Motor neuron (in vitro differentiated cells): ENCODE measurements around the gene DAW1. TPM values are rescaled to one million over a fixed set of nuclear protein-coding genes. Genes with fewer than 3 reads are reported as not detected.

ENCODE experiments used
- ATAC-seq, 8 experiments: fragments of 200-7000 bp; cut with Tn5 transposase; replicated peaks in 6 of 8; 2 replicates each; pipeline ENCODE4 v1.8.0; 2021; ENCODE audit warnings: mild to moderate bottlenecking in 8 of 8, moderate library complexity in 8 of 8
- H3K27ac ChIP-seq, 2 donors: fragments of 250-450 bp; sonication (Bioruptor Pico); 2 replicates each; pipeline ENCODE4 v1.9.0; 2021; ENCODE audit warnings: antibody characterized with exemption in 2 of 2, mild to moderate bottlenecking in 2 of 2, moderate library complexity in 1 of 2
- H3K4me1 ChIP-seq, 2 donors: fragments of 250-450 bp; sonication (Bioruptor Pico); replicated peaks in 1 of 2; 2 replicates each; pipeline ENCODE4 v1.6.1; 2021; ENCODE audit warnings: antibody characterized with exemption in 2 of 2, mild to moderate bottlenecking in 2 of 2, moderate library complexity in 1 of 2
- H3K4me3 ChIP-seq, 5 donors: fragments of 250-450 bp; sonication (Bioruptor Pico); 2 replicates each; pipeline ENCODE4 v1.9.0; 2021; ENCODE audit warnings: antibody characterized with exemption in 5 of 5, mild to moderate bottlenecking in 5 of 5, moderate library complexity in 4 of 5
- WGBS, 10 experiments: fragments of 450-650 bp; shearing (Covaris generic); methylation state at CpG; one replicate each; pipeline ENCODE4 v1.0.0; 2022; 5-methylcytosine and 5-hydroxymethylcytosine counted together
- in situ Hi-C, 9 experiments: fragments of 400-800 bp; cut with MboI; loops; one replicate each; pipeline ENCODE4 v1.15.0; 2021; ENCODE audit warnings: low sequenced_read_pairs in 9 of 9, low pct_unique_long_range_greater_than_20kb in 2 of 9; ENCODE audit not compliant: unreplicated experiment in 9 of 9
- total RNA-seq, 8 experiments: library from RNA; unstranded; fragments of 300-600 nt; gene quantifications; 2 replicates each; pipeline versions ENCODE4 v1.2.3 to v1.2.4, GENCODE V29; 2022

The DAW1 gene
- total RNA-seq, 8 experiments from 2014 or later = 0.08 to 28.3 (median 0.13) TPM; not detected in 4

GRCh38 chr2:227848146-227848545, 23.3 kb upstream of the DAW1 start:
- no peak for ATAC-seq
- Histone ChIP-seq H3K4me1 (peaks cover 0 to 9% of the 10 kb centered on the region in 2 donors), H3K4me3 (no peak overlapping the region), H3K27ac (no peak overlapping the region)
- WGBS, 10 experiments = 20 to 71% (median 55%) methylated on average over 3 of the region's 3 CpGs
- in situ Hi-C loops = no loop called here

DNA sequence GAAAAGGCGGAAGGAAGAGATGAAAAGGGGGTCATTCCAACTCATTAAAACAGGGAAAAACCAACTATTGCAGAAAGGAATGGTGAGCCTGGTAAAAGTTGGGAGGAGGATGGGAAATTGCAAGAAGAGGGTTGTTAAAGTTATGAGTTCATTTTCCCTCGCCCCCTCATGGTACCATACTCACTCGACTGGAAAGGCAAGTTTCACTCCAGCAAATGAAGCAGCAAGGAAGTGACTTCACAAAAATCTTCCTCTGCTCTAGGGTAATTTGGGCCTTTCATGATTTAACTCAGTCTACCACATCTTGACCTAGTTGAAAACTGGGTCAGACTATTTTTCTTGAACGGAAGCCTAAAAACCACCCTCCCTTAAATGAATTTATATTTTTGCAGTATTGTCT, 22.8 kb upstream of the DAW1 start:
- no peak for ATAC-seq
- 73 to 100% (median 88%) methylated on average over 2 to 4 of the region's 4 CpGs for WGBS, 10 experiments
- no peak overlapping the region for H3K27ac ChIP-seq
- in situ Hi-C loops = no loop called here
- H3K4me3 ChIP-seq = no peak overlapping the region
- peaks cover 0 to 9% of the 10 kb centered on the region in 2 donors for H3K4me1 ChIP-seq

DNA sequence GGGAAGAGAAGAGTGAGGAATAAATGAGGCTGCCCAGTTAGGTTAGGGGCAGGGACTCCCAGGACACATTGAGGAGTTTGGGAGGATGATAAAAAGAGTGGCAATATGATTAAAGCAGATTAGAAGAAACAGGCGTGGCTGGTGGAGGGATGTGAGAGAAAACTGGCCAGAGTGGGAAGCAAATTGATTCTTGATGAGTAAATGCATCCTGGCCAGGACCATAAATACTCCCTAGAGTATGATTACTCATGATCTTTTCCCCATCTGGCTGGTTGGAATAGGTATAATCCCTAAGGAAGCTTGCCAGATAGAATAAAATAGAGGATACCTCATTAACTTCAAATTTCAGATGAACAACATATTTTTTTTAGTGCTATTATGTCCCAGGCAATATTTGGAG, 21.5 kb upstream of the DAW1 start:
- in situ Hi-C loops = loop anchor here in 1 of 9 experiments (25.0 kb wide), 2 partner anchors 188 to 438 kb away; partner anchors contain the start of gene SCYGR5
- Histone ChIP-seq H3K4me1 (peaks cover 0 to 9% of the 10 kb centered on the region in 2 donors), H3K4me3 (no peak overlapping the region), H3K27ac (no peak overlapping the region)
- 0 to 70% (median 40%) methylated on average over 1 of the region's 1 CpG; no CpG with 5 or more reads in 4 of the 10 experiments for WGBS, 10 experiments
- peak in 3 of 8 experiments; percentile 20 to 46 (median 34) for ATAC-seq

DNA sequence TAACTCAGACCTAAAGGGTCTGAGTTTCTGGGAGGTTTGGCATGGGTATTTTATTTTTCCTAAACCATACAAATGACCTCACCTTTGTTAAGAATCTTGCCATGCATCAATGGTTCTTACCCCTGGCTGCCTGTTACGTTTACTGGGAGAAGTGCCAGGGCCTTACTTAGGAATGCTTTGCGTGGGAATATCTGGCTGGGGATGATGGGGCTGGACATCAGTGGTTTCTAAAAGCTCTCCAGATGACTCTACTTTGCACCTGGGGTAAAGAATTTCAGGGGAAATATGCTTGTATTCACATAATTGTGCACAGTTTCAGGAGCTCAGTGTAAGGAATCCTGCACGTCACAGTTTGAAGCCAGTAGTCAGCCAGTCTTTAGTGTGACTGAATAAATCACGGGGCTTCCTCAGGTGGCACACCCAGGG, 18.2 kb upstream of the DAW1 start:
- no peak overlapping the region for H3K4me3 ChIP-seq
- H3K27ac ChIP-seq = no peak overlapping the region
- peaks cover 0 to 9% of the 10 kb centered on the region in 2 donors for H3K4me1 ChIP-seq
- in situ Hi-C loops = loop anchor here in 1 of 9 experiments (25.0 kb wide), 2 partner anchors 191 to 441 kb away; partner anchors contain the start of gene SCYGR5
- WGBS, 10 experiments = 20 to 90% (median 80%) methylated on average over 1 to 4 of the region's 4 CpGs; no CpG with 5 or more reads in 1 of the 10 experiments
- ATAC-seq = no peak

GRCh38 chr2:227853765-227854271, 17.6 kb upstream of the DAW1 start:
- ATAC-seq = no peak
- Histone ChIP-seq H3K4me1 (peaks cover 0 to 9% of the 10 kb centered on the region in 2 donors), H3K4me3 (no peak overlapping the region), H3K27ac (no peak overlapping the region)
- in situ Hi-C loops = loop anchor here in 1 of 9 experiments (25.0 kb wide), 2 partner anchors 192 to 442 kb away; partner anchors contain the start of gene SCYGR5
- 36 to 92% (median 74%) methylated on average over 1 to 6 of the region's 6 CpGs; no CpG with 5 or more reads in 1 of the 10 experiments for WGBS, 10 experiments

DNA sequence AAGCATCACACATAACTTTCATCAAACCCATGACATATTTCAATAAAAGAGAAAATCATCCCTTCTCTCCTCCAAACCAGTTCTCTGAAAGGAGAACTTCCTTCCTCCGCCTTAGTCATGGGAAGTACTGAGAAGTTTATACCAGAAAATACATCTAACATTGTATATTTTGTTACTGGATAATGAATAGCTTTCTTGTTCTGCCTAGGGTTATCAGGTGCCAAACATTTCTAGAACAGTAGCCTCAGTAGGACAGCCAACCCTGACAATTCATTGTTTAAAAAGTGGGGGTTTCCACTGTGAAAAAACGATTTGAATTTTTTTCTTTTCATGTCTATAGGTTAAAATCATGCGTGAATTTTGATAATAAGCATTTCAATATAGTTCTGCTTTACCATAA, 16.0 kb upstream of the DAW1 start:
- Histone ChIP-seq H3K4me1 (no peaks in the 10 kb centered on the region), H3K27ac (no peak overlapping the region), H3K4me3 (no peak overlapping the region)
- in situ Hi-C loops = loop anchor here in 1 of 9 experiments (25.0 kb wide), 2 partner anchors 193 to 443 kb away; partner anchors contain the start of gene SCYGR5
- WGBS, 10 experiments = 13 to 94% (median 56%) methylated on average over 1 to 3 of the region's 3 CpGs
- ATAC-seq = no peak

DNA sequence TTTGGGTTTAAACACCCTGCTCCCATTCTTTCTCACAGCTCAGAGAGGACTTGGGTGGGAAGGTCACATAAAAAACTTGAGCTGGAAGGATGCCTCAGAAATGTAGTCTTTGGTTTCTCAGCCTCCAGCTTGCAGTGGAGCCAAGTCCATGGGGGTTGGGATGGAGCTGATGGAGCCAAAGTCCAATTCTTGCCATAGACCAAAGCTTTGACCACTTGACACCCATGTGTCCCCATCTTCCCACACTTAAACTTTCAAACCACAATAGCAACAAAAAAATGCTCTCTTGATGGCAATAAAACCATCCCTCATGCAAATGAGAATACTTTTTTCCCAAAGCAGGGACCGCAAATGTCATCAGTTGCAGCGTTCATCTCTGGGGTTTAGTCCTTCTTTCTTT, 14.7 kb upstream of the DAW1 start:
- Histone ChIP-seq H3K4me3 (no peak overlapping the region), H3K27ac (no peak overlapping the region), H3K4me1 (no peaks in the 10 kb centered on the region)
- WGBS, 10 experiments = 33 to 100% (median 92%) methylated on average over 1 to 2 of the region's 2 CpGs; no CpG with 5 or more reads in 5 of the 10 experiments
- in situ Hi-C loops = loop anchor here in 1 of 9 experiments (25.0 kb wide), 2 partner anchors 194 to 444 kb away; partner anchors contain the start of gene SCYGR5
- ATAC-seq = no peak

GRCh38 chr2:227860221-227860641, 11.2 kb upstream of the DAW1 start:
- in situ Hi-C loops = loop anchor here in 1 of 9 experiments (10.0 to 25.0 kb wide), 3 partner anchors 75 to 448 kb away; partner anchors contain the start of gene SCYGR5
- Histone ChIP-seq H3K4me1 (no peaks in the 10 kb centered on the region), H3K27ac (no peak overlapping the region), H3K4me3 (no peak overlapping the region)
- ATAC-seq = no peak
- 20 to 92% (median 80%) methylated on average over 1 to 5 of the region's 6 CpGs; no CpG with 5 or more reads in 2 of the 10 experiments for WGBS, 10 experiments

- Histone ChIP-seq H3K4me1 (no peaks in the 10 kb centered on the region), H3K27ac (no peak overlapping the region), H3K4me3 (no peak overlapping the region)
- in situ Hi-C loops = loop anchor here in 1 of 9 experiments (10.0 to 25.0 kb wide), 3 partner anchors 76 to 449 kb away; partner anchors contain the start of gene SCYGR5
- 44 to 100% (median 83%) methylated on average over 1 to 2 of the region's 2 CpGs; no CpG with 5 or more reads in 1 of the 10 experiments for WGBS, 10 experiments
- ATAC-seq = no peak
Measured at GRCh38 chr2:227861011-227861410, 10.4 kb upstream of the DAW1 start.

GRCh38 chr2:227862227-227862740, 9.1 kb upstream of the DAW1 start:
- H3K27ac ChIP-seq = no peak overlapping the region
- H3K4me3 ChIP-seq = no peak overlapping the region
- ATAC-seq = no peak
- in situ Hi-C loops = loop anchor here in 1 of 9 experiments (10.0 to 25.0 kb wide), 3 partner anchors 77 to 450 kb away; partner anchors contain the start of gene SCYGR5
- WGBS, 10 experiments = 2 to 58% (median 26%) methylated on average over 2 to 8 of the region's 8 CpGs; no CpG with 5 or more reads in 1 of the 10 experiments
- H3K4me1 ChIP-seq = no peaks in the 10 kb centered on the region

DNA sequence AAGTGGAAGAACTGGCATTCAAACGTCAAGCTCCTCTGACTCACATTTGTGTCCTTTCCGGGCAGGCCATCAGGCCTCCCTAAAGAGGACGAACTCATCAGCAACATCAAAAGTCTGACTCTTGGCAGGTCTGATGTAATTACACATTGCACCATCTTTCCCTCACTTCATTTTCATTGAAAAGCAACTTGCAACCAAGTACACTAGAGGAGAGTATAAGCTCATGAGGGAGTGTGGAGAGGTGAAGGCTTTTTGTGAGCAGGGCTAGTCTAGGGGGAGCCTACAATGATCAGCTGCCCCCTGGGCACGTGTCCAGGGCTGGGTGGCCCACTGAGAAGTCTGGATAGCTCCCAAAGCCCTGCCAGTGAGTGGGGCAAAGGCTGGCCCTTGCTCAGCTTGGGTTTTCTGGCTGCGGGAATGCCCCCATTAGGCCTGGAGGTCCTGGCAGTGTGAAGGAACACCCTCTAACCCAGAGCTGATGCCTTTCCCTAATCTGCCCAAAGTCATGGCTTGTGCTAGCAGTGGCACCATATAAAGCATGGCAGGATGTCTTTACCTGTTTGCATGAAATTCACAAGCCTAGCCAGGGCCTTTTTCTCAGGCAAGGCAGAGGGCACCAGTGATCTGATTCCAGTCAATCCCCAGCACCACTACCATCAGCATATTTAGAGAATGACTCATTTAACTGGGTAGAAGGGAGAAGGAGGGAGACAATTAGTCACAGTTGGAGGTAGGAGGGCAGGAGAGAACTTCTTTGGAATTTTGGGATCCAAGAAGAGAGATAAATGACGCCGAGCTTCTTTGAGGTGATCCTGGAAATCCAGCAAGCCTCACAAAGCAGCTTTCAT, 8.5 kb upstream of the DAW1 start:
- no peaks in the 10 kb centered on the region for H3K4me1 ChIP-seq
- in situ Hi-C loops = loop anchor here in 1 of 9 experiments (10.0 to 25.0 kb wide), 3 partner anchors 78 to 451 kb away; partner anchors contain the start of gene SCYGR5
- WGBS, 10 experiments = 0 to 96% (median 81%) methylated on average over 1 to 5 of the region's 7 CpGs; no CpG with 5 or more reads in 4 of the 10 experiments
- H3K27ac ChIP-seq = no peak overlapping the region
- no peak overlapping the region for H3K4me3 ChIP-seq
- peak in 4 of 8 experiments; percentile 28 to 79 (median 72) for ATAC-seq

DNA sequence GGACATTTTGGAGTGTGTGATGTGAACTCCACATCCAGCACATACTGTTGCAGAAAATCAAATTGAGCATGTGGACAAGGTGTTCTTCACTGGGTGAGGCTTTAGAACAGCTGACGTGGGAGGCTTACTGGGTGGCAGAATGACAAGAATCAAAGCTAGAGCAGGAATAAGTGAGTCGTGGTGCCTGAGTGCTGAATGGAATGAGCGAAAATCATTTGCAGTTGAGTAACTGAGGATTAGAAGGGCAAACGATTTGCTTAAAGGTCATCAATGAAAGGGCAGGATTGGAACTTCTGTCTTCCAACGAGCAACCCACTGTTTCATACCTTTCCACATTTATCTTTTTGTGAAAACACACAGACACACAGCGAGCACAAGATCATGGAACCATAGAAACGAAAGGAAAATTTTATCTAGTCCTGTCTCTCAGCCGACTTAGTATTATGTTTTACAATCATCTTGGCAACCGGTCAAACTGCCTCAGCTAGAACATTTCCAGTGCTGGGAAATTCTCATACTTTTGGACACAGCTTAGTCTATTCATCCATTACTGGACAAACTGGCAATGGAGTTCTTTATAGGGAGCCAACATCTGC, 7.2 kb upstream of the DAW1 start:
- in situ Hi-C loops = loop anchor here in 1 of 9 experiments (10.0 to 25.0 kb wide), 3 partner anchors 79 to 452 kb away; partner anchors contain the start of gene SCYGR5
- 3 to 83% (median 60%) methylated on average over 2 to 8 of the region's 9 CpGs; no CpG with 5 or more reads in 1 of the 10 experiments for WGBS, 10 experiments
- Histone ChIP-seq H3K27ac (no peak overlapping the region), H3K4me1 (no peaks in the 10 kb centered on the region), H3K4me3 (no peak overlapping the region)
- ATAC-seq = no peak
